ENCODE results near the gene ARMC2. TPM values are rescaled to one million over a fixed set of nuclear protein-coding genes. Genes with fewer than 3 reads are reported as not detected.

Gene ARMC2
- total and polyA plus RNA-seq, 7 donors, result 0.56 to 3.7 (median 2.0) TPM

DNA sequence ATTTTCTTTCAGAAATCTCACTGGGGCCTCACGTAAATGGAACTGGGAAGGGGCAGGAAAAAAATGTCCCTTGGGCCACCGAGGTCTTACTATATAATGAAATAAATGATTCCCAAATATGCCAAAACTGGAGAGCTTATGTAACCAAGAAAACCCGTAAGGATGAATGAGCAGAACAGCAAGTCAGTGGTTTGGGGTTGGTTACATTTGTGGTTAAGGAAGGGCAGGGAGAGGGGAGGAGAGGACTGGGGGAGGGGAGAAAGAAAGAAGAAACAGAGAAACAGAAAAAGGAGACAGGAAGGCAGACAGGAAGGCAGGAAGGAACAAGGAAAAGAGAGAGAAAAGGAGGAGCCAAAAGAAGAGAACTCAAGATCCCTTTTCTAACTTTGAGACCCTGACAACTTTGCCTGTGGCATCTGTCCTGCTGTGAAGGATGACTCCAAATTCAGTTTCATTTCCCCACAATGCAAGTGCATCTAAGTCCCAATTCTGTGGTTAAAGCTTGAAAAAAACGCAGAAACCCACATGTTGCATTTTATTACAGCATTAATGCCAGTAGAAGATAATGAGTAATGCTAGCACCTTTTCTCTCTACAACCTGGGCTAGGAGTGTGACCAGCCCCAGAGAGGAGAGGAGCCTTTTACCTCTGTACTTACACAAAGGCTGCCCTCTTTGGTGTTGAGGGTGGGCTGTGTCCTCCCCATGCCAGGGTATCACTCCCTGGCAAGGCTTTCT, 10.8 kb upstream of the ARMC2 start:
- DNase-seq, result no peak
- Histone ChIP-seq H3K9me3 (no peaks in the 10 kb centered on the region), H3K4me3 (no peak overlapping the region), H3K4me1 (no peaks in the 10 kb centered on the region), H3K27me3 (ENCODE audit: insufficient read depth in 3 of 3, low read length in 2 of 3) (no peaks in the 10 kb centered on the region), H3K27ac (no peak overlapping the region), H3K36me3 (ENCODE audit: insufficient read depth in 1 of 2, low read depth in 1 of 2) (no peaks in the 10 kb centered on the region)
- ATAC-seq, result no peak
- 79 to 81% (median 80%) methylated on average over 4 of the region's 4 CpGs for WGBS, 3 donors
- TF ChIP-seq, protein P1, sequence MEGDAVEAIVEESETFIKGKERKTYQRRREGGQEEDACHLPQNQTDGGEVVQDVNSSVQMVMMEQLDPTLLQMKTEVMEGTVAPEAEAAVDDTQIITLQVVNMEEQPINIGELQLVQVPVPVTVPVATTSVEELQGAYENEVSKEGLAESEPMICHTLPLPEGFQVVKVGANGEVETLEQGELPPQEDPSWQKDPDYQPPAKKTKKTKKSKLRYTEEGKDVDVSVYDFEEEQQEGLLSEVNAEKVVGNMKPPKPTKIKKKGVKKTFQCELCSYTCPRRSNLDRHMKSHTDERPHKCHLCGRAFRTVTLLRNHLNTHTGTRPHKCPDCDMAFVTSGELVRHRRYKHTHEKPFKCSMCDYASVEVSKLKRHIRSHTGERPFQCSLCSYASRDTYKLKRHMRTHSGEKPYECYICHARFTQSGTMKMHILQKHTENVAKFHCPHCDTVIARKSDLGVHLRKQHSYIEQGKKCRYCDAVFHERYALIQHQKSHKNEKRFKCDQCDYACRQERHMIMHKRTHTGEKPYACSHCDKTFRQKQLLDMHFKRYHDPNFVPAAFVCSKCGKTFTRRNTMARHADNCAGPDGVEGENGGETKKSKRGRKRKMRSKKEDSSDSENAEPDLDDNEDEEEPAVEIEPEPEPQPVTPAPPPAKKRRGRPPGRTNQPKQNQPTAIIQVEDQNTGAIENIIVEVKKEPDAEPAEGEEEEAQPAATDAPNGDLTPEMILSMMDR (IDR thresholded peaks at IDR 0.05), result no peak
- intact Hi-C loops (cut with DNase I), result loop anchor here (5.0 to 10.0 kb wide), 2 partner anchors 235 to 237 kb away; no protein-coding TSS in a partner anchor

DNA sequence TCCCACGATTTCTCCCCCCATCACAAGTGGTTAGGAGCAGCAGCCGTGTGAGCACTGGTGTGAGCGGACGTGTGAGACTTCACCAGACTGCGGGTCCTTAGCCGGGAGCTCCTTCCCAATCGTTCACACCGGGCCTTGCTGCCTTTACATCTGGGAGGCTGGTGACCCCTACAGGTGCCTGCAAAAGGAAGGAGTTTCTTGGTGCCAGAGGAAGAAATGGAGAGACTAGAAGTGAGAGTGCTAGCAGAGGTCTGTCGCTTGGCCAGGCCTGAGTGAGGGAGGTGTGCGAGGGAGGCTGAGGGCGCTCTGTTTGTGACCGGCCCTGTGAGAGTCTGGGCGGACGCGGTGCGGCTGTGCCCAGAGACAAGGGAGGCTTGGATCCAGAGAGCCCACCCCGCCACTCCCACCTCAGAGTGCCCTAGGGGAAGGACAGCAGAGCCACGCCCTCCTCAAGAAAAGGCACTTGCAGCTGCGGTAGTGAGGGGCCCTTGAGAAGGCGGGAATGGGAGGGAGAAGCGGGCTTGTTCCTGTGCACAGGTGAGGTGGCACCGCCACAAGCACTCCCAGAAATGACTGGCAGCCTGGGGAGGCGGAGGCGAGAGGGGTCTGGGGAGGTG, 10.0 kb upstream of the ARMC2 start:
- ATAC-seq (no peak), DNase-seq (no peak)
- TF ChIP-seq, protein P1 (IDR thresholded peaks at IDR 0.05), result no peak
- Histone ChIP-seq H3K27me3 (ENCODE audit: insufficient read depth in 3 of 3, low read length in 2 of 3) (no peaks in the 10 kb centered on the region), H3K4me1 (no peaks in the 10 kb centered on the region), H3K4me3 (no peak overlapping the region), H3K36me3 (ENCODE audit: insufficient read depth in 1 of 2, low read depth in 1 of 2) (no peaks in the 10 kb centered on the region), H3K9me3 (no peaks in the 10 kb centered on the region), H3K27ac (no peak overlapping the region)
- WGBS, 3 donors, result 65 to 75% (median 69%) methylated on average over 24 of the region's 24 CpGs
- intact Hi-C loops (cut with DNase I), result loop anchor here (5.0 to 10.0 kb wide), 2 partner anchors 234 to 237 kb away; no protein-coding TSS in a partner anchor

DNA sequence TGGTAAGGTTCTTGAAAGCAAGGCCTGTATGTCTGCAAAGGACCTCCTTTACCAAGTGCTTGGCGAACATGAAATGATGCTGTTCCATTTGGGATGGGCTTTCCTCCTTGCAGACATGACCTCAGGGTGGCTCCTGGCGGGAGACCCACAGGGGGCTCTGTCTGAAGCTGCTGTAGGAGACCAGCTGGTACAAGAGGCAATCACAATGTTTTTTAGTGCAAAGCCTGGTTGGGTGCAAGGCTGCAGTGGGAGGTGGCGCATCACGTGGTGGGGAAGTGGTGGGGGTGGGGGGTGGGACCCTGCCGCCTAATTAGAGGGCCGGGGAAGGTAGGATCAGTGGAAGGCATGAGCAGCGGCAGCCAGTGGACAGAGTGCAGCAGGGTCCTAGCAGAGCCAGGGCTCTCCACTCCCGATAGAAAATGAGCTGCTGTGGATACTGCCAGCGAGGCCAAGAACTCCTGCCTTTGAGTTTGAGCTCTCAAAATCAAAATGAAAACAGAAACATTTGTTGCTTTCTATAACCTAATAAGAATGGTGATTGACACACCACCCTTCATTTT, 9.1 kb upstream of the ARMC2 start:
- Histone ChIP-seq H3K4me1 (no peaks in the 10 kb centered on the region), H3K27me3 (ENCODE audit: insufficient read depth in 3 of 3, low read length in 2 of 3) (no peaks in the 10 kb centered on the region), H3K27ac (no peak overlapping the region), H3K4me3 (no peak overlapping the region), H3K9me3 (no peaks in the 10 kb centered on the region), H3K36me3 (ENCODE audit: insufficient read depth in 1 of 2, low read depth in 1 of 2) (no peaks in the 10 kb centered on the region)
- 47 to 53% (median 51%) methylated on average over 9 of the region's 9 CpGs for whole genome bisulfite sequencing, 3 donors
- ATAC-seq, result no peak
- no peak for DNase-seq
- intact Hi-C loops (cut with DNase I), result loop anchor here (5.0 to 10.0 kb wide), 2 partner anchors 233 to 236 kb away; no protein-coding TSS in a partner anchor
- TF ChIP-seq, protein P1 (IDR thresholded peaks at IDR 0.05), result no peak

DNA sequence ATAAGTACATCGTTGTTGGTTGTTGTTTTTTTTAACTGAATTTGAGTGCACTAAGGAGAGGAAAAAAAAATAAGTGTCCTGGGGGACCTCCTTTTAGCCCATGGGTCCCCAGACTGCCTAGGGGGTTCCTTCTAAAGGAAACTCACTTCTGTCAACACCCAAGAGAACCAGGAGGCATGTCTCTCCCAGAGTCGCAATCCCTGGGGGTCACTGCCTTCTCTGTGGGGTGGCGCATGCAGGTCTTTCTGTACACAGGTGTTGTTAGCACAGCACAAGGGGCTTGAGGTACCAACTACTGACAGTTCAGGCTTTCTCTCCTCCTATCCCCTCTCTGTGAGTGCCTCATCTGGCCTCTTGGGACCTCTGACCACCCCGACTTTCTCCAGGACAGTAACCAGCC, 7.3 kb upstream of the ARMC2 start:
- Histone ChIP-seq H3K4me3 (no peak overlapping the region), H3K27ac (no peak overlapping the region), H3K27me3 (ENCODE audit: insufficient read depth in 3 of 3, low read length in 2 of 3) (no peaks in the 10 kb centered on the region), H3K4me1 (no peaks in the 10 kb centered on the region), H3K9me3 (no peaks in the 10 kb centered on the region), H3K36me3 (ENCODE audit: insufficient read depth in 1 of 2, low read depth in 1 of 2) (no peaks in the 10 kb centered on the region)
- TF ChIP-seq, protein P1 (IDR thresholded peaks at IDR 0.05), result no peak
- 81% methylated on average over 4 of the region's 4 CpGs for WGBS, 3 donors
- intact Hi-C loops (cut with DNase I), result no loop called here
- DNase-seq (no peak), ATAC-seq (no peak)
